ENCODE results near the gene CTXN1.
"Not testable (repeated sequence)": the region's sequence is repeated elsewhere in the genome, so short reads cannot be mapped to it uniquely, and the experiment has no call there.

The CTXN1 gene

DNA sequence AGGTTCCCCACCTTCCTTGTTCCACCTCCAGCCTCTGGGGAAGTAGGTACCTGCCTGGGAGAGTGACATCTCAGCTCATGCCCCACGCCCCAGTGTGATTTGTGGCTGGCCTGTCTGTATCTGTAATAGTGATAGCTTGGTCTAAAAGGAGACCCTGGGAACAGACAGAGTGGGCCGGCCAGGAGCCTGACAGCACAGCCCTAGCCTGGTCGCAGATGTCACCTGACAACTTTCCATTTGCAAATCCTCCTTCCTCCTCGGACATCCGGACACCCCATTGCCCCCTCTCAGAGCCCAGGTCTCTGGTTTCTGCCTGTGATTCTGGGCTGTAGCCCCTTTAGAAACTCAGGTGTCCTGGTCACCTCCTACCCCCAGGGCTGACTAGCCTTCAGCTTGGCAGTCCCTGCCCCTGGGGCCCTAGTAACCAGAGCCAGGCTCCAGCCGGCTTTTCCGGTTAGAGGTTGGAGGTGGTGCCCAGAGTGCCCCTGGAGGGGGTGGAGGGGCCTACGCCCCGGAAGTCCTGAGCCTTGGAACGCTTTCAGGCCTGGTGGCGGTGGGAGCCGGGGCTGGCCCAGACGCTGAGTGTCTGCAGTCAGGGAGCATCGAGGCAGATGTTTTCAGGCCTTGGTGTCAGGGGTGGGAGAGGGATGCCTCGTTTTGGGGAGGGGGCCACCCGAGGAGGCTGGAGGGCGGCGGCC is 31.2 kb downstream of the CTXN1 start:
- TF ChIP-seq, protein P1, sequence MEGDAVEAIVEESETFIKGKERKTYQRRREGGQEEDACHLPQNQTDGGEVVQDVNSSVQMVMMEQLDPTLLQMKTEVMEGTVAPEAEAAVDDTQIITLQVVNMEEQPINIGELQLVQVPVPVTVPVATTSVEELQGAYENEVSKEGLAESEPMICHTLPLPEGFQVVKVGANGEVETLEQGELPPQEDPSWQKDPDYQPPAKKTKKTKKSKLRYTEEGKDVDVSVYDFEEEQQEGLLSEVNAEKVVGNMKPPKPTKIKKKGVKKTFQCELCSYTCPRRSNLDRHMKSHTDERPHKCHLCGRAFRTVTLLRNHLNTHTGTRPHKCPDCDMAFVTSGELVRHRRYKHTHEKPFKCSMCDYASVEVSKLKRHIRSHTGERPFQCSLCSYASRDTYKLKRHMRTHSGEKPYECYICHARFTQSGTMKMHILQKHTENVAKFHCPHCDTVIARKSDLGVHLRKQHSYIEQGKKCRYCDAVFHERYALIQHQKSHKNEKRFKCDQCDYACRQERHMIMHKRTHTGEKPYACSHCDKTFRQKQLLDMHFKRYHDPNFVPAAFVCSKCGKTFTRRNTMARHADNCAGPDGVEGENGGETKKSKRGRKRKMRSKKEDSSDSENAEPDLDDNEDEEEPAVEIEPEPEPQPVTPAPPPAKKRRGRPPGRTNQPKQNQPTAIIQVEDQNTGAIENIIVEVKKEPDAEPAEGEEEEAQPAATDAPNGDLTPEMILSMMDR (IDR thresholded peaks at IDR 0.05; ENCODE audit: low read length, missing control alignments), result no peak
- DNase-seq (ENCODE audit: low read depth), result no peak
- no peak overlapping the region for H3K4me3 ChIP-seq (replicated peaks; ENCODE audit: low read depth, low read length)

DNA sequence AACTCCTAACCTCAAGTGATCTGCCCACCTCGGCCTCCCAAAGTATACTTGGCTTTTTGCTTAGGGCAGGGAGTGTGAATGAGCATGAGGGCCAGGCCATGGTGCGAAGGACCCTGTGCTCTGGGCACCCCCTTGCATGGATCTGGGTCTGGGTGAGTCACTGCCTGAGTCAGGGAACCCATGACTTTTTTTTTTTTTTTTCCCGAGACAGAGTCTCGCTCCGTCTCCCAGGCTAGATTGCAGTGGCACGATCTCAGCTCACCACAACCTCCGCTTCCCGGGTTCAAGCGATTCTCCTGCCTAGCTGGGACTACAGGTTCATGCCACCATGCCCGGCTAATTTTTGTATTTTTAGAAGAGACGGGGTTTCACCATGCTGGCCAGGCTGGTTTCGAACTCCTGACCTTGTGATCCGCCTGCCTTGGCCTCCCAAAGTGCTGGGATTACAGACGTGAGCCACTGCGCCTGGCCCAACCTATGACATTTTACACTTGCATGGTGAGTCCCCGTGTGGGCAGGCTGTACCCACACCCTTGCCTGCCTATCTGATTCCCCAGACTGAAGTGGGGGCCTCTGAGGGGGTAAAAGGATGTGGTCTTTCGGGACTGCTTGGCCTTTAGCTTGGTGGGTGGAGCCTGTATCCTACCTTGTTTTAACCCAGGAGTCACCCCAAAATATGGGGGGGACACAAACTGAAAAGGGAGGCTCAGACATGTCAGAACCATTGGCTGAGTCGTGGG is 32.4 kb downstream of the CTXN1 start:
- DNase-seq (ENCODE audit: low read depth); H3K4me3 ChIP-seq (replicated peaks; ENCODE audit: low read depth, low read length): not testable (repeated sequence)

DNA sequence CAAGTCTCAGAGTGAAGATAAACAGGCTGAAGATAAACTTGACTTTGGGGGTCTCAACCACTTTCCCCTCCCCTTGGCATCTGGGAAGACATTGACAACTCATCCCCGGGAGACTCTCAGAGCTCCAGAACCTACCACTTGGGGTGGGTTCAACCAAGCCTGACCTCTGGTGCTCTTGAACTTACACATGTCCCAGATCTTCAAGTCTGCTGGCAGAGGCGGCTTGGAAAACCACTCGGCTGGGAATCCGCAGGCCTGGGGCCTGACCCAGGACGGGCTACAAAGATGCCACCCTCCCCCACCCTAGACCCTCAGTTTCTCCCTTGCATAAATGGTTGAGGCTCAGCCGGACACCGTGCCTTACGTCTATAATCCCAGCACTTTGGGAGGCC is 37.1 kb downstream of the CTXN1 start:
- DNase-seq (ENCODE audit: low read depth), result no peak
- H3K4me3 ChIP-seq (replicated peaks; ENCODE audit: low read depth, low read length), result peak overlapping the region; percentile 70
- TF ChIP-seq, protein P1 (IDR thresholded peaks at IDR 0.05; ENCODE audit: low read length, missing control alignments), result no peak

DNA sequence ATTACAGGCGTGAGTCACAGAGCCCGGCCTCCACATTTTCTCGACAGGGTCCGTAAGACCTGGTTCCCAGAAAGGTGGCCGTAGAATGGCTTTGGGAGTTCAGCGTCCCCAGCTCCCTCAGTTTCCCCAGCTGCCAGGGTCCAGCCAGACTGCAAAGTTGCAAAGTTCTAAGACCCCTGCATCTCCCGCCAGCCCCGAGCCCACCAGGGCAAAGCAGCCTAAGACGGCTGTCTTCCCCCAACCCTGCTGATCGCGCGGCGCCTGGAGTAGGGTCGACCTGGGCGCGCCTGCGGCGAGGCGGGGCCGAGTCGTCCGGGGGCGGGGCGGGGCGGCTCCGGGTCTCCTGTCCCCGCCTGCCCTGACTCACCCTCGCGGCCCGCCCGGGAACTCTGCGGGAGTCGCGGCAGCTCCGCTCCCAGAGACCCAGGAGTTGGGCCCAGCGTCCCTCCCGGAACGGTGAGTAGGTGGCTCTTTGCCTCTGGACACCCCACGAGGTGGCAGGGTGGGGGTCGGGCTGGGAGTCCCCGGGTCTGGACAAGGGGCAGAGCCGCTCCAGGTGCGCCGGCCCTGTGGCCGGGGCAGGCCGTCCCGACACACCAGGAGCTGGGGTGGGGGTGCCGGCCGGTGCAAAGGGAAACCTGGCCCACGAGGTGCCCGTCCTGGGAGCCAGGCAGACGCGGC is 37.6 kb downstream of the CTXN1 start, which contains the start of gene LRRC8E:
Gene LRRC8E, plus strand, starts transcription at position 366 of the 681 bp plus-strand sequence. CDS start 7,094 bp downstream, outside the sequence.
- TF ChIP-seq, protein P1 (IDR thresholded peaks at IDR 0.05; ENCODE audit: low read length, missing control alignments), result no peak
- H3K4me3 ChIP-seq (replicated peaks; ENCODE audit: low read depth, low read length), result peak within 1 kb of the TSS; percentile 70
- peak; percentile 53 for DNase-seq (ENCODE audit: low read depth)

DNA sequence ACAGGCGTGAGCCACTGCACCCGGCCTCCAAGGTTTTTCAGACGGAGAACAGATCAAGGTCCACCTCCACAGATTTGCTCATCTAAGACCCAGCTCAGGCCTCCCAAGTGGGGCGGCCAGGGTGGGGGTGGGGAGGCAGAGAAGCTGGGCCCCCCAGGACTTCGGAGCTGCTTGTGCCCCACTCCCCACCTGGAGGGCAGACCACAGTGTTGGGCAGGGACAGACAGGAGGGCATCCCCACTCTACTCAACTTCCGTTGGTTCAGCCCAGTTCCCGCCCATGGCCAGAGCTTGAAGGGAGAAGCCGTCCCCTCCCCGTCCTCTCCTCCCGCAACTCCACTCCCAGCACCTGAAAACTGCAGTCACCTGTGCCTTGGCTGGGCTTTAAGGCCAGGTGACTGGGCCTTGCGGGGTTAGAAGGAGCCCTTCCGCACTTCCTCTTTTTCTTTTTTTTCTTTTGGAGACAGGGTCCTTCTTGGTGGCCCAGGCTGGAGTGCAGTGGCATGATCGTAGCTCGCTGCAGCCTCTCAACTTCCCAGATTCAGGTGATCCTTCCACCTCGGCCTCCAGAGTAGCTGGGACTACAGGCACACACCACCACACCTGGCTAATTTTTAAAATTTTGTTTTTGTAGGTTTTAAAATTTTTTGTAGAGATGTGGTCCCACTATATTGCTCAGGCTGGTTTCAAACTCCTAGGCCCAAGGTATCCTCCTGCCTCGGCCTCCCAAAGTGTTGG is 38.4 kb downstream of the CTXN1 start:
- DNase-seq (ENCODE audit: low read depth), result no peak
- no peak overlapping the region for H3K4me3 ChIP-seq (replicated peaks; ENCODE audit: low read depth, low read length)
- TF ChIP-seq, protein P1 (IDR thresholded peaks at IDR 0.05; ENCODE audit: low read length, missing control alignments), result no peak

DNA sequence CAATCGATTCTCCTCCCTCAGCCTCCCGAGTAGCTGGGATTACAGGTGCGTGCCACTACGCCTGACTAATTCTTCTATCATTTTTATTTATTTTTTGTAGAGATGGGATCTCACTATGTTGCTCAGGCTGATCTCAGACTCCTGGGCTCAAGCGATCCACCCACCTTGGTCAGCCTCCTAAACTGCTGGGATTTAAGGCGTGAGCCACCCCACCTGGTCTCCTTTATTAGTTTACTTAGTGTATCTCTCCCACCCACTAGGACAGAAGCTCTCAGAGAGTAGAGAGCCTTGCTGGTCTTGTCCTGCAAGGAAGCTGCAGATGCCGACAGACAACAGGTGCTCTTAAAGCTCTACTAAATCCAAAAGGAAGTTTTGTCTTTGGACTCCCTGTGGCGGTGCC is 40.1 kb downstream of the CTXN1 start:
- TF ChIP-seq, protein P1 (IDR thresholded peaks at IDR 0.05; ENCODE audit: low read length, missing control alignments), result no peak
- no peak for DNase-seq (ENCODE audit: low read depth)

More for the DNA sequence above, 40.1 kb downstream of the CTXN1 start:
- no peak overlapping the region for H3K4me3 ChIP-seq (replicated peaks; ENCODE audit: low read depth, low read length)

Measured in fibroblast of pulmonary artery (primary cell).